GM19395 (cell line): ENCODE results near the gene LUC7L.
"Not testable (repeated sequence)": the region's sequence is repeated elsewhere in the genome, so short reads cannot be mapped to it uniquely, and the experiment has no call there.

Source experiments
- ATAC-seq: cut with Tn5 transposase; IDR thresholded peaks from one replicate; pipeline ENCODE4 v1.9.1; 2021; ENCODE audit warnings: mild to moderate bottlenecking, moderate library complexity; ENCODE audit not compliant: unreplicated experiment

The LUC7L gene, protein sequence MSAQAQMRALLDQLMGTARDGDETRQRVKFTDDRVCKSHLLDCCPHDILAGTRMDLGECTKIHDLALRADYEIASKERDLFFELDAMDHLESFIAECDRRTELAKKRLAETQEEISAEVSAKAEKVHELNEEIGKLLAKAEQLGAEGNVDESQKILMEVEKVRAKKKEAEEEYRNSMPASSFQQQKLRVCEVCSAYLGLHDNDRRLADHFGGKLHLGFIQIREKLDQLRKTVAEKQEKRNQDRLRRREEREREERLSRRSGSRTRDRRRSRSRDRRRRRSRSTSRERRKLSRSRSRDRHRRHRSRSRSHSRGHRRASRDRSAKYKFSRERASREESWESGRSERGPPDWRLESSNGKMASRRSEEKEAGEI

DNA sequence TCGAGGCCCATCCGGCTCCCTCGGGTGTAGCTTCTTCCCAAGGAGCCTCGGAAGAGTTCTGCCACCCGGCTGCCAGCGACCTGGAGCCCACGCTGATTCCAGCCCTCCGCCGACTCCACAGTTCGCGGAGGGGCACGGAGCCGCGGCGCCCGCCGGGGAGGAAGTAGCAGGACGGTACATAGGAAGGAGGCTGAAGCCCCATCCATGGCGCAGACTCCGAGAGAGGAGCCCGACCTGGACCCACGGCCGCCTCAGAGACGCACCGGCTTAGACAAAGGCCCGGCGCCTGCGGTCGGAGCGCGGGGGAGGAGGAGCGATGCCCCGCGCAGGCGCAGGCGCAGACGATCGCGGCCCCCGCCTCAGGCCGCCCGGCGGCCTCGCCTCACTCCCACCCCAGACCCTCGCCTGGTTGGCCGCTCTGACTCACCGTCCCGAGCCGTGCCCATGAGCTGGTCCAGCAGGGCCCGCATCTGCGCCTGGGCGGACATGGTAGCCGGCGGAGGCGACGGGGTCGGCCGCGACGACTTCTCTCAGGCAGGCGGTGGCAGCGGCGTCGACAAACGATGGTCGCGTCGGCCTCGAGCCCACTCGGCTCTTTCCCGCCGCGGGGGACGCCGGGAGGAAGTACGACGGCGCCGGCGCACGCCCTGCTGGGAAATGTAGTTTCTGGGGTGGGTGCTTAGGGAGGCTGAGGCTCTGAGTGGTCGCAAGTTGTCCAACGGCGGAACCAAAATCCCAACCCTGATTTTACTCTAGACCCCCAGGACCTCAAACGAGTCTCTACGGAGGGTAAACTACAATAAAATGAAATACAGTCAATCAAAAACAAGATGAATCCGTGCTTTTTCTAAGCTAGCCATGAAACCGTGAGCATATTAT lies at the start of gene LUC7L:
LUC7L (minus strand) TSS at position 598 of the 879 bp plus-strand sequence; CDS start at position 488, 110 bp downstream.
- ATAC-seq, result peak; percentile 80

GRCh38 chr16:278863-279366 lies 49.7 kb upstream of the LUC7L start:
- no peak for ATAC-seq

- no peak for ATAC-seq
These were observed 47.3 kb upstream of the LUC7L start for GRCh38 chr16:276426-277077.

DNA sequence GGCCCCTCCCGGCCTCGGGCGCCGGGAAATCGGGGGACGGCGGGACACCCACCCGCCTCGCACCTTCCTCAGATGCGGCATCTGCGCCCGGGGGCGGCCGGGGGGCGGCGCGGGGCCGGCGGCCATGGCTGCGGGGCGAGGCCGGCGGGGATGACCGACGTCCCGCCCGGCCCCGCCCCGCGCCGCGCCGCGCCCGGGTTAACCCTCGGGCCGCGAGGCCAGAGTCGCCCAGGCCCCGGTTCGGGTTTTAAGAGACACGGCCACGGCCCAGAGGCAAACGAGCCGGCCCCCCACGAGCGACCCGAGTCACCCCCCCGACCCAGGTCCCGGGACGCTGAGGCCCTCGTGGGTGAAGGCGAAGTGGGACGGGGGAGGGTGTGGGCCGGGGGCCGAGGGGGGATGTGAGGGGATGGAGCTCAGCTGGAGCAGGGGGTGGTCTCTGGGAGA lies 46.6 kb upstream of the LUC7L start, which contains the start of gene RGS11:
RGS11 (minus strand) TSS at position 159 of the 447 bp plus-strand sequence; CDS start at position 126, 33 bp downstream.
- ATAC-seq, result no peak

GRCh38 chr16:275041-275641 lies 45.9 kb upstream of the LUC7L start:
- no peak for ATAC-seq

GRCh38 chr16:273547-274421 lies 44.5 kb upstream of the LUC7L start:
- ATAC-seq, result no peak

DNA sequence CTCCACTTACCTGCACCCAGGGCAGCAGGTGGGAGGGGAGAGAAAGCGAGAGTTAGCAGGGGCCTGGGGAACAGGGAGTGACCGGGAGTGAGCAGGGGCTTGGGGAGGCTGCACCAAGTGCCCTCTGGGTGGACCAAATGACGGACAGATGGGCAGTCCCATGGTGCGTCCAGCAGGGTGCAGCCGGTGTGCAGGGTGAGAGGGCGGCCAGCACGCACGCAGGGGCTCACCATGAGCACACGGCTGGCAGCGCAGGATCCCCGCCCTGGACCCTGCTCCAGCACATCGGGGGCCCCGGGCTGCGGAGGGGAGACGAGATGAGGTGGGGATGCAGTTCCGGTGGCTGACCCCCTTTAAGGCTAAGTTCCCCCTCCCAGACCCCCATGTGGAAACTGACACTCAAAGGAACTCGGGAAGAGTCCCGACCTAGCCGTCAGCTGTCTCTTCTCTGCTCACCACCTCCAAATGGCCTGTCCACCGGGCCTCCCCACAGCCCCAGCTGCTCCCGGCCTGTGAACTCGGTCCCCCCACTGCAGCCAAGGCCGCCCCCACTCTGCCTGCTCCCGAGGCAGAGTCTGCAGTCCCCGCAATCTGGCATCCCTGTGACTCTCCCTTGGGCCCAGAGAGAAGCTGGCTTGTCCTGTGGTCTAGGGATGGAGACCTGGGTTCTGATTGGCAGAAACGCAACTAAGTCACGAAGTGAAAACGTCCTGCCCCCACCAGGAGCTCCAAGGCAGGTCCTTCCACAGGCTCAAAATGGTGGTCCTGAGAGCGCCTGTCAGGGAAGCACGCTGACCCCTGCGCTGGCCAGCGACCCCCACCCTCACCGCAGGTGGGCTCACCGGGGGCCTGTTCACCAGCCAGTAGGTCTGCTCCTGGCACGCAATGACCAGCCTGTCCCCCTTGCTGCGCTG lies 43.6 kb upstream of the LUC7L start:
- no peak for ATAC-seq

GRCh38 chr16:270381-271255 lies 41.4 kb upstream of the LUC7L start:
- ATAC-seq, result no peak

DNA sequence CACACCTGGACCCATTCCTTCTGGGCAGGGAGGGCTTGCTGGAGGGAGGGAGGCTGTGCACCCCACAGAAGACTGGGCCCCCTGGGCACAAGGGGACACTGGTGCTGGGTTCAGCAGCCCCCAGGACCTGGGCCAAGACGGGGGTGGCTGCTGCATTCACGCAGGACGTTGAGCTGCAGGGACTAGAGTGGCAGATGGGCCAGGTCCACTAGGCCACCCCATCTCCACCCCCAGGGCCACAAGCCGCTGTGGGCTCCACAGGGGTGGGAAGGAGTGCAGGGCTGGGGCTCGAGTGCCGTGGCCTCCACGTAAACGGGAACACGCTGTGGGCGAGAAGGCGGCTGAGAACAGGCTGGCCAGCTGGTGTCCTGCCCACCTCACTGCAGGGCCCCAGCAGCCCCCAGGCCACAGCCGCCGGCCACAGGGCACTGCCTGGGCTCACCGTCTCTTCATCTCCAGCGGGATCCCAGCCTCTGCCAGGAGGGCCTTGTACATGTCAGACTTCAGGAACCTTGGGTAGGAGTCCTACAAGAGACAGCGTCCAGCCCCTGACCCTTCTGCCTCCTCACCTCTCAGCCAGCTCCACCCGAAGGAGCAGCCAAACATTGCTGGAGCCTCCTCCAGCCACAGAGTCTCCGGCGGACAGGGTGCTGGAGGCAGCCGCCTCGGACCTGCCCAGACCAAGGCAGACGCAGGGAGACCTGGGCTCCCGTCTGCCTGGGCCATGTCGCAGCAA lies 40.0 kb upstream of the LUC7L start:
- no peak for ATAC-seq

- no peak for ATAC-seq
These were observed 39.1 kb upstream of the LUC7L start for GRCh38 chr16:268141-269053.

DNA sequence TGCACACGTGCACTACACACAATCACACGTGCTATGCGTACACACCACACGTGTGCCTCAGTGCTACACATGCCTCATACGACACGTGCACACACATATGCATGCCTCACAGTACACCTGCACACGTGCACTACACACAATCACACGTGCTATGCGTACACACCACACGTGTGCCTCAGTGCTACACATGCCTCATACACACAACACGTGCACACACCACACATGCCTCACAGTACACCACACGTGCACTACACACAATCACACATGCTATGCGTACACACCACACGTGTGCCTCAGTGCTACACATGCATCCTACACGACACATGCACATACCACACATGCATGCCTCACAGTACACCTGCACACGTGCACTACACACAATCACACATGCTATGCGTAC lies 38.3 kb upstream of the LUC7L start:
- not testable (repeated sequence) for ATAC-seq

GRCh38 chr16:266258-267164 lies 37.3 kb upstream of the LUC7L start:
- no peak for ATAC-seq

DNA sequence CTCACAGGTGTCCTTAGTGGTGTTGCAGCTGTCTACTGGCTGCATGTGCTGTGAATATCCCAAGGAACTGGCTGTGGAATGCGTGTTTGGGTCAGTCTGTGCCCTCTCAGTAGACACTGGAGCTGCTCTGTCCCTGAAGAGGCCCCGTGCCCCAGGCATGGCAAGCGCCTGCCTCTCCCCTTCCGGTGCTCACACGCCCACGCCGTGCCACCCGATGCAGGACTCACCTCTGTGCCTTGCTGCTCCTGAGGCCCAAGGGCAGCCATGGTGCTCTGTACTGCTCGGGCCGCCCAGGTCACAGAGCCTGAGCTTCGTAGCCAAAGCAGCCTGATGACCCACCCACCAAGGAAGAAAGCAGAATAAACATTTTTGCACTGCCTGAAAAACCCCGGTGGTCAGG lies 36.5 kb upstream of the LUC7L start:
- no peak for ATAC-seq

DNA sequence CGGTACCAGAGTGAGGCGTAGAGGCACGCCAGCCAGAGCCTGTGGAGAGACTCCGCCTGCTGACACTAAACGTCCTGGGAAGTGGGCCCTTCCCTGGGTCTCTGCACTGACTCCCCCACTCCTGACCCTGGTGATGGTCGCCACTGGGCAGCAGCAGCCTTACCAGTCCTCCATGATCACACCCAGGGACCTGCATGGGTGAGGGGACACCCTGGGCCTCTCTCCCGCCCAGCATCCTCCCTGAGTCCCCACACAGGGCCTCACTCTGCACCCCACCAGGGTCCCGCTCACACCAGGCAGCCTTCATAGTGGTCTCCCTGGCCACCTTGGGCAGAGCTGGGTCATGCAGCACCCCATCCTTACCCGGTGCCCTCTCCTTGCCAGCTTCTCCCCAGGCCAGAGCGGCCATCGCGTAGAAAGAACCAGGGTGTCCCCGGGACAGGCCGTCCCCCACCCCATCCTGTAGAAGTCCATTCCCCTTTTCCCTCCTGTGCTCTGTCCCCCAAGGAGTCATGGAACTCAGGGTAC lies 35.8 kb upstream of the LUC7L start:
- no peak for ATAC-seq
